HFFc6 (cell line): Measurements from ENCODE around the gene IMMP1L. TPM values are rescaled to one million over a fixed set of nuclear protein-coding genes. Genes with fewer than 3 reads are reported as not detected.

Experiments
- DNase-seq: peaks from one replicate; pipeline ENCODE4 v3.0.0-alpha.2; 2018
- H3K27ac Mint-ChIP-seq: 2 replicates; pipeline ENCODE4 v1.8.0; 2020; ENCODE audit warnings: mild to moderate bottlenecking, mixed read lengths
- H3K27me3 Mint-ChIP-seq: 2 replicates; pipeline ENCODE4 v1.8.0; 2021; ENCODE audit warnings: mild to moderate bottlenecking, moderate library complexity, mixed read lengths; ENCODE audit not compliant: insufficient read depth
- H3K36me3 Mint-ChIP-seq: 2 replicates; pipeline ENCODE4 v1.8.0; 2021; ENCODE audit warnings: low read depth, mixed read lengths
- H3K4me1 Mint-ChIP-seq: 2 replicates; pipeline ENCODE4 v1.8.0; 2020; ENCODE audit warnings: low read depth, mixed read lengths
- H3K4me3 Mint-ChIP-seq: 2 replicates; pipeline ENCODE4 v1.8.0; 2020; ENCODE audit warnings: mild to moderate bottlenecking, moderate library complexity, mixed read lengths
- H3K9me3 Mint-ChIP-seq: 2 replicates; pipeline ENCODE4 v1.8.0; 2020; ENCODE audit warnings: mild to moderate bottlenecking, mixed read lengths
- long read RNA-seq: library from polyadenylated mRNA; unstranded; transcript quantifications from one replicate; pipeline ENCODE4 v2.0.0, GENCODE V29; 2019
- total RNA-seq, 6 experiments: library from RNA; stranded (reverse); fragmentation: NEBNext Ultra II Directional; extraction: Animal tissue kit (Norgen Biotek cat#: 25700); gene quantifications; 2 replicates in 1 of 6; 3 replicates in 5 of 6; pipeline ENCODE4 v1.2.3, GENCODE V29; 2021
- TF ChIP-seq, protein P1 (sequence below): fragments of 200-600 bp; sonication (generic); IDR thresholded peaks from 2 replicates; pipeline ENCODE4 v1.5.0; 2021; ENCODE audit warnings: antibody characterized with exemption, mild to moderate bottlenecking

The IMMP1L gene
- 10 to 100 TPM; 11.5 to 18.3 (median 14.5) TPM for total RNA-seq
- long read RNA-seq, partial matches to known transcripts: 0 of 9 reads
- long read RNA-seq, other reads (novel, unspliced or antisense): 4 of 9 reads

DNA sequence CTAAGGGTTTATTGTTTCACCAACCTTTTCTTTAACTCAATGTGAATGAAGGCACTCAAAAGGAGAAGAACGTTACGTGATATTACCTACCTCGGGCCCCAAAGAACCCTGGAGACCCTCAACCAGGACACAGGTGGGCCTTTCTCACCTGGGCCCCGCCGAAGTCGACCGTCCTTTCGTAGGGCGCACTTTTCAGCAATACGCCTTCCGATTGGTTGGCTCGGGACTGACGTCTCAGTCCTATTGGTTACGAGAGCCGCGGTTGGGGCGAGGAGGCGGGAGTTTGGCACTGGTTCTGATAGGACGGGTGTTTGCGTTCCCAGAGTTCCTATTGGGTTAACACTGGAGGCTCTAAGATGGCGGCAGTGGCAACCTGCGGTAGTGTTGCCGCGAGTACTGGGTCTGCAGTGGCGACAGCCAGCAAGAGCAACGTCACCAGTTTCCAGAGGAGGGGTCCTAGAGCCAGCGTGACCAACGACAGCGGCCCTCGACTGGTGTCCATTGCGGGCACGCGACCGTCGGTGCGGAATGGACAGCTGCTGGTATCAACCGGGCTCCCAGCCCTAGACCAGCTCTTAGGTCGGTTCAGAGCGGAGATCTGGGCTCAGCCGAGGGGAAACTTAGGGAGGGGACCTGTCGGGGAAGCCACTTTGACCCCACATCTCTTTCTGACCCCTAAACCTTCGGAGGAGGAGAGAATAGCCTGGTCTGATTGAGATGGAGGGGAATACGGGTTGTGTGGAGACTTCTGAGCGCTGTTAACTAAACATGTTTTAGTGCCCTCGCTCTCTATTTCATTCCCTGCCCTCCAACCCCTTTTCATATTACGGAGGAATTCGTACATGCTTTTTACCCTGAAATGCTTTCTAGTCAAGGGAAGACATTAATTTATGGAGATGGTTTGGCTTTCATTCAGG lies at the start of gene IMMP1L, which contains the start of gene ELP4:
Gene IMMP1L, minus strand, starts transcription at position 194 of the 917 bp plus-strand sequence. CDS start 46,346 bp downstream, outside the sequence.
Gene ELP4, plus strand, starts transcription at position 339 of the 917 bp plus-strand sequence. Its CDS starts 18 bp downstream, at position 357.
- TF ChIP-seq, protein P1, sequence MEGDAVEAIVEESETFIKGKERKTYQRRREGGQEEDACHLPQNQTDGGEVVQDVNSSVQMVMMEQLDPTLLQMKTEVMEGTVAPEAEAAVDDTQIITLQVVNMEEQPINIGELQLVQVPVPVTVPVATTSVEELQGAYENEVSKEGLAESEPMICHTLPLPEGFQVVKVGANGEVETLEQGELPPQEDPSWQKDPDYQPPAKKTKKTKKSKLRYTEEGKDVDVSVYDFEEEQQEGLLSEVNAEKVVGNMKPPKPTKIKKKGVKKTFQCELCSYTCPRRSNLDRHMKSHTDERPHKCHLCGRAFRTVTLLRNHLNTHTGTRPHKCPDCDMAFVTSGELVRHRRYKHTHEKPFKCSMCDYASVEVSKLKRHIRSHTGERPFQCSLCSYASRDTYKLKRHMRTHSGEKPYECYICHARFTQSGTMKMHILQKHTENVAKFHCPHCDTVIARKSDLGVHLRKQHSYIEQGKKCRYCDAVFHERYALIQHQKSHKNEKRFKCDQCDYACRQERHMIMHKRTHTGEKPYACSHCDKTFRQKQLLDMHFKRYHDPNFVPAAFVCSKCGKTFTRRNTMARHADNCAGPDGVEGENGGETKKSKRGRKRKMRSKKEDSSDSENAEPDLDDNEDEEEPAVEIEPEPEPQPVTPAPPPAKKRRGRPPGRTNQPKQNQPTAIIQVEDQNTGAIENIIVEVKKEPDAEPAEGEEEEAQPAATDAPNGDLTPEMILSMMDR: no peak
- peak; percentile 96 for DNase-seq
- no peaks in the 10 kb centered on the region for H3K9me3 Mint-ChIP-seq
- peak within 1 kb of the TSS; percentile 94 for H3K27ac Mint-ChIP-seq
- H3K4me3 Mint-ChIP-seq: peak within 1 kb of the TSS; percentile 100
- peaks cover 31% of the 10 kb centered on the region for H3K4me1 Mint-ChIP-seq
- peaks cover 2% of the 10 kb centered on the region; the same call in 1 of the 2 replicates for H3K27me3 Mint-ChIP-seq
- H3K36me3 Mint-ChIP-seq: no peaks in the 10 kb centered on the region; the same call in 1 of the 2 replicates

- H3K36me3 Mint-ChIP-seq: no peaks in the 10 kb centered on the region
- no peaks in the 10 kb centered on the region for H3K4me1 Mint-ChIP-seq
- TF ChIP-seq, protein P1: no peak
- DNase-seq: no peak
- H3K27ac Mint-ChIP-seq: no peak overlapping the region
- no peaks in the 10 kb centered on the region; the same call in 1 of the 2 replicates for H3K27me3 Mint-ChIP-seq
- H3K9me3 Mint-ChIP-seq: no peaks in the 10 kb centered on the region
- no peak overlapping the region for H3K4me3 Mint-ChIP-seq
Observed at GRCh38 chr11:31558001-31558400, 48.6 kb upstream of the IMMP1L start.

DNA sequence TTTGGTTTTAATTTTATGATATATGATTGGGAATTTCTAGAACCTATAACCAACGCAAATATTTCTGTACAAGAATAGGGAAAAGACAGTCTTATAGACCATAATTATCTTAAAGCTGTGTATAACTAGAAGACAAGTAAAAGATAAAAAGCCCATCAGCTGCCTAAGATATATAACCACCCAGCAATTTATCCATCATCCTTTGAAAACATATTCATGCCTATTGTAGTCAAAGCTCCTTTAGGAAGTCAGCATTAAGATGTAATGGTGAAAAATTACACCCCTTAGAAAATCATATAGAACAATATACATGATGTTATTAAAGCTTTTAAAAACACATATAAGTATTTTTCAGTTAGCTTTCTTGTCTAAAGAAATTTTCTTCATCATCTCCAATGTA lies 46.5 kb upstream of the IMMP1L start:
- H3K27me3 Mint-ChIP-seq: no peaks in the 10 kb centered on the region; the same call in 1 of the 2 replicates
- DNase-seq: no peak
- H3K4me3 Mint-ChIP-seq: no peak overlapping the region
- H3K9me3 Mint-ChIP-seq: no peaks in the 10 kb centered on the region
- no peak overlapping the region for H3K27ac Mint-ChIP-seq
- TF ChIP-seq, protein P1: no peak
- no peaks in the 10 kb centered on the region for H3K36me3 Mint-ChIP-seq
- no peaks in the 10 kb centered on the region for H3K4me1 Mint-ChIP-seq

- H3K36me3 Mint-ChIP-seq: peaks cover 33% of the 10 kb centered on the region
- H3K9me3 Mint-ChIP-seq: peaks cover 19% of the 10 kb centered on the region
- DNase-seq: no peak
- no peak overlapping the region for H3K4me3 Mint-ChIP-seq
- TF ChIP-seq, protein P1: no peak
- H3K27ac Mint-ChIP-seq: no peak overlapping the region
- no peaks in the 10 kb centered on the region for H3K27me3 Mint-ChIP-seq
- no peaks in the 10 kb centered on the region for H3K4me1 Mint-ChIP-seq
Observed at GRCh38 chr11:31542862-31543261, 33.4 kb upstream of the IMMP1L start.

DNA sequence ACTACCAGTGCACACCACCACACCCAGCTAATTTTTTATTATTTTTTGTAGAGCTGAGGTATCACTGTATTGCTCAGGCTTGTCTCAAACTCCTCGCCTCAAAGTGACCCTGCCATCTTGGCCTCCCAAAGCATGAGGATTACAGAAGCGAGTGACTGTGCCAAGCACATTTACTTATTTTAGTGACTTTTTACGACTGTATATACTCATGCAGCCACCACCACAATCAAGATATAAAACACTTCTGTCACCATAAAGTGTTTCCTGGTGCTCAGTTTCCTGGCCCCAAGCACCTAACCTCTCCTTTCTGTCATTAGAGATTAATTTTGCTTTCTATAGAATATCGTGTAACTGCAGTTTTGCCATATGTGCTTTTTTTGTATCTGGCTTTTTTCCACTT lies 26.1 kb upstream of the IMMP1L start:
- no peaks in the 10 kb centered on the region for H3K27me3 Mint-ChIP-seq
- H3K36me3 Mint-ChIP-seq: no peaks in the 10 kb centered on the region
- H3K4me3 Mint-ChIP-seq: no peak overlapping the region
- no peak overlapping the region for H3K27ac Mint-ChIP-seq
- TF ChIP-seq, protein P1: no peak
- no peaks in the 10 kb centered on the region for H3K9me3 Mint-ChIP-seq
- no peak for DNase-seq
- no peaks in the 10 kb centered on the region; the same call in 1 of the 2 replicates for H3K4me1 Mint-ChIP-seq
